Measurements from ENCODE around the gene HOOK2.

GRCh38 chr19:12815088-12815487 lies 39.7 kb upstream of the HOOK2 start:
- TF ChIP-seq EZH2 (IDR thresholded peaks at IDR 0.05; ENCODE audit: insufficient read depth, low read length), result no peak
- TF ChIP-seq CTCF (IDR thresholded peaks at IDR 0.05; ENCODE audit: insufficient read depth, low read depth, low read length), result no peak

Data from astrocyte (in vitro differentiated cells and primary cell).